GM12878 (cell line): ENCODE data around the gene VGF. TPM values are rescaled to one million over a fixed set of nuclear protein-coding genes. Genes with fewer than 3 reads are reported as not detected.

ENCODE experiments used
- ATAC-seq: fragments of 200-7000 bp; cut with Tn5 transposase; 3 replicates; pipeline ENCODE4 v1.9.1; 2020; ENCODE audit warnings: mild to moderate bottlenecking, moderate library complexity
- BruUV-seq: library from RNA; stranded (reverse); fragments of 400-500 nt; replicated peaks from 2 replicates; lab custom pipeline; 2021; lab: Mats Ljungman, UMichigan
- CTCF ChIA-PET: fragments of 300-600 bp; sonication (Branson Sonifier 250); formaldehyde crosslinking; extraction: SDS; loops from one replicate; lab custom pipeline; 2021; ENCODE audit warnings: inconsistent platforms; lab: Yijun Ruan, JAX
- POLR2A ChIA-PET: fragments of 350-600 bp; formaldehyde crosslinking; extraction: SDS; loops from one replicate; lab custom pipeline; 2021; ENCODE audit warnings: inconsistent platforms; lab: Charles Lee
- RAD21 ChIA-PET: fragments of 300-600 bp; sonication (Branson Sonifier 250); formaldehyde crosslinking; loops from one replicate; lab custom pipeline; 2023; ENCODE audit warnings: antibody characterized with exemption; ENCODE audit not compliant: unreplicated experiment; lab: Charles Lee
- SMC1A ChIA-PET: fragments of 300-600 bp; sonication (Branson Sonifier 250); formaldehyde crosslinking; loops from one replicate; lab custom pipeline; 2023; ENCODE audit not compliant: unreplicated experiment, uncharacterized antibody; lab: Charles Lee
- DNase-seq: peaks from one replicate; pipeline ENCODE4 v3.0.0-alpha.2; 2011; ENCODE audit warnings: low read depth, low spot score
- FAIRE-seq: peaks from 3 replicates; lab custom pipeline; 2011; peaks lifted over from hg19 to GRCh38; lab: Jason Lieb, UNC
- H2AFZ ChIP-seq: 2 replicates; pipeline ENCODE4 v1.6.0; 2011; ENCODE audit warnings: low read depth, low read length, control low read depth; ENCODE audit not compliant: control insufficient read depth
- H3K27ac ChIP-seq: 2 replicates; pipeline ENCODE4 v1.5.1; 2011; ENCODE audit warnings: control low read depth; ENCODE audit not compliant: control insufficient read depth, insufficient read depth
- H3K27me3 ChIP-seq, 2 experiments: replicated peaks in 1 of 2; 2 replicates each; pipeline versions ENCODE4 v1.6.0 to v1.6.1; 2011; ENCODE audit warnings: low read length in 1 of 2; ENCODE audit not compliant: control insufficient read depth in 2 of 2, insufficient read depth in 2 of 2
- H3K36me3 ChIP-seq, 2 experiments: 2 replicates each; pipeline ENCODE4 v1.5.1; 2011; ENCODE audit warnings: low read length in 1 of 2; ENCODE audit not compliant: control insufficient read depth in 2 of 2, insufficient read depth in 2 of 2
- H3K4me1 ChIP-seq: 2 replicates; pipeline ENCODE4 v1.6.1; 2011; ENCODE audit warnings: mild to moderate bottlenecking, low read length, moderate library complexity, mixed read lengths; ENCODE audit not compliant: control insufficient read depth, insufficient read depth
- H3K4me2 ChIP-seq: 2 replicates; pipeline ENCODE4 v1.6.0; 2011; ENCODE audit warnings: control low read depth; ENCODE audit not compliant: control insufficient read depth, insufficient read depth
- H3K4me3 ChIP-seq: fragments of 200-600 bp; sonication (generic); 2 replicates; pipeline ENCODE4 v1.5.1; 2016
- H3K79me2 ChIP-seq: 2 replicates; pipeline ENCODE4 v1.6.0; 2011; ENCODE audit warnings: low read length; ENCODE audit not compliant: control insufficient read depth, insufficient read depth
- H3K9ac ChIP-seq: 2 replicates; pipeline ENCODE4 v1.8.0; 2011; ENCODE audit warnings: low read length, control low read depth, mixed read lengths; ENCODE audit not compliant: control insufficient read depth, insufficient read depth
- H3K9me3 ChIP-seq: replicated peaks from 3 replicates; pipeline ENCODE4 v1.5.1; 2011; ENCODE audit warnings: mild to moderate bottlenecking, low read length; ENCODE audit not compliant: control insufficient read depth, insufficient read depth
- H4K20me1 ChIP-seq: 2 replicates; pipeline ENCODE4 v1.6.0; 2011; ENCODE audit not compliant: control insufficient read depth, insufficient read depth
- BCL3 ChIP-seq: IDR thresholded peaks from 2 replicates; pipeline ENCODE4 v1.6.1; 2011; ENCODE audit warnings: borderline replicate concordance, low read depth, mild to moderate bottlenecking, moderate library complexity, low read length; ENCODE audit not compliant: insufficient read depth, poor library complexity, severe bottlenecking
- CTCF ChIP-seq, 3 experiments: IDR thresholded peaks in 2 of 3; conservative IDR thresholded peaks in 1 of 3; 2 replicates each; pipeline ENCODE4 v1.5.1; 2011; ENCODE audit warnings: low read depth in 3 of 3, low read length in 3 of 3, mild to moderate bottlenecking in 3 of 3, control low read depth in 2 of 3, moderate library complexity in 2 of 3, inconsistent platforms in 1 of 3, mixed read lengths in 1 of 3; ENCODE audit not compliant: control insufficient read depth in 2 of 3, insufficient read depth in 1 of 3; ENCODE audit errors: extremely low read depth in 1 of 3
- E2F8 ChIP-seq: fragments of 450-650 bp; IDR thresholded peaks from 2 replicates; pipeline ENCODE4 v1.6.1; 2018; ENCODE audit warnings: mild to moderate bottlenecking, low read depth, moderate library complexity; ENCODE audit not compliant: partially characterized antibody
- GATAD2B ChIP-seq: fragments of 450-650 bp; conservative IDR thresholded peaks from 2 replicates; pipeline ENCODE4 v1.6.1; 2017; ENCODE audit warnings: low read depth, mild to moderate bottlenecking, moderate library complexity
- IKZF1 ChIP-seq: fragments of 450-650 bp; conservative IDR thresholded peaks from 2 replicates; pipeline ENCODE4 v1.6.1; 2017; ENCODE audit warnings: antibody characterized with exemption, mild to moderate bottlenecking
- MEF2B ChIP-seq: fragments of 450-650 bp; IDR thresholded peaks from 2 replicates; pipeline ENCODE4 v1.6.1; 2018; ENCODE audit warnings: mild to moderate bottlenecking, moderate library complexity; ENCODE audit not compliant: partially characterized antibody, poor library complexity, severe bottlenecking
- NBN ChIP-seq: fragments of 450-650 bp; IDR thresholded peaks from 2 replicates; pipeline ENCODE4 v1.6.1; 2016
- NFYB ChIP-seq: IDR thresholded peaks from 2 replicates; pipeline ENCODE4 v1.6.1; 2011; ENCODE audit warnings: low read depth, mild to moderate bottlenecking, low read length, improper control_type of control experiment, moderate library complexity; ENCODE audit not compliant: insufficient read depth
- POLR2AphosphoS2 ChIP-seq: IDR thresholded peaks from 2 replicates; pipeline ENCODE4 v1.6.1; 2011; ENCODE audit warnings: low read depth, mild to moderate bottlenecking, low read length, improper control_type of control experiment, moderate library complexity
- SMAD5 ChIP-seq: IDR thresholded peaks from 2 replicates; pipeline ENCODE4 v1.6.1; 2016; ENCODE audit warnings: antibody characterized with exemption, low read depth
- SRF ChIP-seq, 2 experiments: IDR thresholded peaks; 2 replicates each; pipeline ENCODE4 v1.6.1; 2011; ENCODE audit warnings: low read depth in 2 of 2, low read length in 2 of 2, mild to moderate bottlenecking in 1 of 2, moderate library complexity in 1 of 2
- WRNIP1 ChIP-seq: IDR thresholded peaks from 2 replicates; pipeline ENCODE4 v1.6.1; 2011; ENCODE audit warnings: low read depth, low read length, improper control_type of control experiment, borderline replicate concordance
- ZBTB33 ChIP-seq: fragments of 450-650 bp; IDR thresholded peaks from 2 replicates; pipeline ENCODE4 v1.6.1; 2017; ENCODE audit warnings: mild to moderate bottlenecking
- ZNF207 ChIP-seq: fragments of 450-650 bp; IDR thresholded peaks from 2 replicates; pipeline ENCODE4 v1.6.1; 2014; ENCODE audit warnings: antibody characterized with exemption, mild to moderate bottlenecking, borderline replicate concordance
- ZNF274 ChIP-seq: IDR thresholded peaks from one replicate; pipeline ENCODE4 v1.8.0; 2011; ENCODE audit not compliant: insufficient read length, insufficient read depth
- WGBS: methylation state at CpG from one replicate; pipeline ENCODE4 v1.1.6; 2016; ENCODE audit warnings: low lambda C conversion rate; ENCODE audit not compliant: insufficient replicate concordance, insufficient coverage; ENCODE audit errors: missing lambda C conversion rate; 5-methylcytosine and 5-hydroxymethylcytosine counted together
- in situ Hi-C: fragments of 300-500 bp; cut with MboI; formaldehyde crosslinking; loops from 9 replicates; pipeline ENCODE4 v1.14.3; 2018; ENCODE audit warnings: mixed read lengths
- intact Hi-C: fragments of 100-400 bp; cut with micrococcal nuclease; formaldehyde crosslinking; loops from one replicate; pipeline ENCODE4 v1.14.2; 2022; ENCODE audit not compliant: unreplicated experiment
- polyA plus RNA-seq, 11 experiments: library from polyadenylated mRNA; depleted of rRNA in 4 of 11; unstranded in 6 of 11; stranded (reverse) in 5 of 11; fragments of >200 nt; fragmentation: Nextera tagmentation in 4 of 11; fragmentation: Illumina TruSeq in 1 of 11; extraction: Ambion mirVana in 4 of 11; extraction: Trizol in 1 of 11; gene quantifications; 1 replicate in 1 of 11; 2 replicates in 10 of 11; pipeline versions ENCODE4 v1.2.1 to v1.2.3, GENCODE V29; 2011 to 2016; ENCODE audit warnings: inconsistent platforms in 2 of 11, missing spikeins in 2 of 11, low read depth in 1 of 11
- total RNA-seq, 4 experiments: library from RNA; depleted of rRNA in 3 of 4; stranded (reverse); fragments of >200 nt in 3 of 4; fragmentation: Illumina TruSeq in 1 of 4; extraction: Trizol in 1 of 4; gene quantifications; 2 replicates each; pipeline versions ENCODE4 v1.2.1 to v1.2.3, GENCODE V29; 2013 to 2021
- TF ChIP-seq, protein P1 (sequence below): IDR thresholded peaks from 2 replicates; pipeline ENCODE4 v1.6.1; 2012; ENCODE audit warnings: low read depth, low read length, improper control_type of control experiment

Gene VGF
- total and polyA plus RNA-seq, 10 of the 15 experiments (the other 5 are each of a cell fraction or from before 2014, with no cell fraction given): 0.09 to 0.25 (median 0.17) TPM; not detected in 6

DNA sequence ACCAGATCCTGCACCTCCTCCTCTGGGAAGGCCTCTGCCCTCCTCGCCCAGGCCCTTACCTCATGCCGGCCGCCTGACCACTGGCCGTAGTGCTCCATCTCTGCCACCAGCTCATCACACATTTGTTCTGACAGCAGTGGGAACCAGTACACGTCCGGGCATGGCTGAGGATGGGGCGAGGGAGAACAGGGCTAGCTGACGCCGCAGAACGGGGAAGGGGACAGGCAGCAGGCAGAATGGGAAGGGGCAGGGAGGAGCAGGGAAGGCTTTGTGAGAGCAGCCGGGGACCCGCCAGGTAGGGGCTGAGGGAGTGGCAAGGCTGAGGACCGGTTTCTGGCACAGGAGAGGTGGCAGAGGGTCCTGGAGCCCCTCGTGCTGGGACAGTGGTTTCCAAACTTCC, 43.4 kb upstream of the VGF start:
- ChIA-PET SMC1A (no interaction called here), RAD21 (no interaction called here), CTCF (interaction anchor here (1.1 to 1.4 kb wide), 2 partner anchors 16 to 68 kb away, joined by 4 read pairs; no protein-coding TSS in a partner anchor), POLR2A (no interaction called here)
- H3K4me1 ChIP-seq: no peaks in the 10 kb centered on the region
- H3K4me3 ChIP-seq: no peak overlapping the region
- intact Hi-C loops (no loop called here), in situ Hi-C loops (no loop called here)
- no peaks in the 10 kb centered on the region for H4K20me1 ChIP-seq
- DNase-seq (no peak), FAIRE-seq (no peak), ATAC-seq (no peak)
- no TSS peak for BruUV-seq
- no peaks in the 10 kb centered on the region for H3K79me2 ChIP-seq
- no peak overlapping the region for H3K9ac ChIP-seq
- H2AFZ ChIP-seq: no peak overlapping the region
- no peak overlapping the region for H3K4me2 ChIP-seq
- peaks cover 0 to 3% of the 10 kb centered on the region in 2 experiments; a peak in 2 of 4 replicates for H3K36me3 ChIP-seq
- no peaks in the 10 kb centered on the region for H3K9me3 ChIP-seq
- no peaks in the 10 kb centered on the region for H3K27me3 ChIP-seq
- WGBS: 93% methylated on average over 14 of the region's 14 CpGs
- no peak overlapping the region for H3K27ac ChIP-seq
- TF ChIP-seq SMAD5 (no peak), WRNIP1 (no peak), SRF (IDR thresholded peaks at IDR 0.05; ENCODE audit: low read depth in 2 of 2, low read length in 2 of 2) (no peak), E2F8 (no peak), ZBTB33 (no peak), NBN (no peak), MEF2B (no peak), ZNF207 (no peak), CTCF (IDR thresholded peaks at IDR 0.05 in 2 of 3, conservative IDR thresholded peaks at IDR 0.05 in 1 of 3; ENCODE audit: control insufficient read depth in 2 of 3, extremely low read depth in 1 of 3, insufficient read depth in 1 of 3, low read depth in 3 of 3, low read length in 3 of 3) (no peak), NFYB (no peak), IKZF1 (no peak), POLR2AphosphoS2 (no peak), BCL3 (no peak), ZNF274 (no peak), GATAD2B (no peak)
- TF ChIP-seq, protein P1, sequence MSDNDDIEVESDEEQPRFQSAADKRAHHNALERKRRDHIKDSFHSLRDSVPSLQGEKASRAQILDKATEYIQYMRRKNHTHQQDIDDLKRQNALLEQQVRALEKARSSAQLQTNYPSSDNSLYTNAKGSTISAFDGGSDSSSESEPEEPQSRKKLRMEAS: no peak
